Left ventricle myocardium inferior (tissue), 1 donor: Measurements from ENCODE around the gene LVRN. TPM values are rescaled to one million over a fixed set of nuclear protein-coding genes. Genes with fewer than 3 reads are reported as not detected.

Source experiments
- DNase-seq: peaks from one replicate; pipeline ENCODE4 v3.0.0-alpha.2; 2020
- H3K27ac ChIP-seq: fragments of 200-600 bp; replicated peaks from 2 replicates; pipeline ENCODE4 v1.8.0; 2021
- H3K27me3 ChIP-seq: fragments of 200-600 bp; 2 replicates; pipeline ENCODE4 v1.8.0; 2021; ENCODE audit warnings: low read depth
- H3K36me3 ChIP-seq: fragments of 200-600 bp; 2 replicates; pipeline ENCODE4 v1.8.0; 2021
- H3K4me1 ChIP-seq: fragments of 200-600 bp; 2 replicates; pipeline ENCODE4 v1.8.0; 2021
- H3K4me3 ChIP-seq: fragments of 200-600 bp; 2 replicates; pipeline ENCODE4 v1.8.0; 2021; ENCODE audit warnings: mild to moderate bottlenecking, moderate library complexity
- H3K9me3 ChIP-seq: fragments of 200-600 bp; replicated peaks from 2 replicates; pipeline ENCODE4 v1.8.0; 2021
- intact Hi-C: fragments of 100-400 bp; cut with micrococcal nuclease; formaldehyde crosslinking; loops from one replicate; pipeline ENCODE4 v1.11.0; 2022
- total RNA-seq: library from RNA; stranded (reverse); fragmentation: NEBNext Ultra II Directional; extraction: Animal tissue kit (Norgen Biotek cat#: 25700); gene quantifications from one replicate; pipeline ENCODE4 v1.2.1, GENCODE V29; 2021
- TF ChIP-seq, protein P1 (sequence below): fragments of 200-600 bp; IDR thresholded peaks from 2 replicates; pipeline ENCODE4 v1.8.0; 2021; ENCODE audit warnings: antibody characterized with exemption, mild to moderate bottlenecking, borderline replicate concordance
- donor health status: DM: no; HTN: yes; CAD: no; lungs with severe emphysema.

LVRN gene
- total RNA-seq, 1 donor from 2014 or later = 0.14 TPM

GRCh38 chr5:115992848-115993350, 30.6 kb downstream of the LVRN start:
- no peaks in the 10 kb centered on the region for H3K9me3 ChIP-seq
- TF ChIP-seq, protein P1, sequence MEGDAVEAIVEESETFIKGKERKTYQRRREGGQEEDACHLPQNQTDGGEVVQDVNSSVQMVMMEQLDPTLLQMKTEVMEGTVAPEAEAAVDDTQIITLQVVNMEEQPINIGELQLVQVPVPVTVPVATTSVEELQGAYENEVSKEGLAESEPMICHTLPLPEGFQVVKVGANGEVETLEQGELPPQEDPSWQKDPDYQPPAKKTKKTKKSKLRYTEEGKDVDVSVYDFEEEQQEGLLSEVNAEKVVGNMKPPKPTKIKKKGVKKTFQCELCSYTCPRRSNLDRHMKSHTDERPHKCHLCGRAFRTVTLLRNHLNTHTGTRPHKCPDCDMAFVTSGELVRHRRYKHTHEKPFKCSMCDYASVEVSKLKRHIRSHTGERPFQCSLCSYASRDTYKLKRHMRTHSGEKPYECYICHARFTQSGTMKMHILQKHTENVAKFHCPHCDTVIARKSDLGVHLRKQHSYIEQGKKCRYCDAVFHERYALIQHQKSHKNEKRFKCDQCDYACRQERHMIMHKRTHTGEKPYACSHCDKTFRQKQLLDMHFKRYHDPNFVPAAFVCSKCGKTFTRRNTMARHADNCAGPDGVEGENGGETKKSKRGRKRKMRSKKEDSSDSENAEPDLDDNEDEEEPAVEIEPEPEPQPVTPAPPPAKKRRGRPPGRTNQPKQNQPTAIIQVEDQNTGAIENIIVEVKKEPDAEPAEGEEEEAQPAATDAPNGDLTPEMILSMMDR = no peak
- H3K4me1 ChIP-seq = no peaks in the 10 kb centered on the region
- H3K4me3 ChIP-seq = no peak overlapping the region
- intact Hi-C loops = no loop called here
- no peaks in the 10 kb centered on the region for H3K27me3 ChIP-seq
- no peak overlapping the region for H3K27ac ChIP-seq
- DNase-seq = no peak
- H3K36me3 ChIP-seq = no peaks in the 10 kb centered on the region

DNA sequence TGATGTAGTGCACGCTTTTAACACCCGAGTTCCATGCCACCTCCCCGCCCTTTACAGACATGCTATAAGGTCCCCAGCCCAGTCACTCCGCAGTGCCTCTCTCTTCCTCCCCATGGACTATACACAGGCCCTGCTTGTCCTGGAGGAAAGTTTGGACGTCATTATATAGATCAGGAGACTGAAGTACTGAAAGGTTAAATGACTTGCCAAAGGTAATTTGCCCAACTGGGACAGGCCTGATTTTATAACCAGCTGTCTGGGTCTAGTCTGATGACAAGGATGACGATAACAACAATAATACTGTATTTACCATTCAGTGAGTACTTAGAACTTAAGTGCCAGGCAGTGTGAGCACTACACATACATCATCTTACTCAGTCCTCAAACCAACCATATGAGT, 33.1 kb downstream of the LVRN start:
- intact Hi-C loops = no loop called here
- no peaks in the 10 kb centered on the region for H3K9me3 ChIP-seq
- H3K36me3 ChIP-seq = no peaks in the 10 kb centered on the region
- no peak for DNase-seq
- H3K27ac ChIP-seq = no peak overlapping the region
- H3K4me1 ChIP-seq = no peaks in the 10 kb centered on the region
- TF ChIP-seq, protein P1 = no peak
- no peaks in the 10 kb centered on the region for H3K27me3 ChIP-seq
- no peak overlapping the region for H3K4me3 ChIP-seq

GRCh38 chr5:116002116-116002906, 40.0 kb downstream of the LVRN start:
- no peaks in the 10 kb centered on the region for H3K9me3 ChIP-seq
- DNase-seq = no peak
- H3K27ac ChIP-seq = no peak overlapping the region
- TF ChIP-seq, protein P1 = no peak
- intact Hi-C loops = no loop called here
- H3K36me3 ChIP-seq = no peaks in the 10 kb centered on the region
- no peak overlapping the region for H3K4me3 ChIP-seq
- H3K4me1 ChIP-seq = no peaks in the 10 kb centered on the region
- H3K27me3 ChIP-seq = no peaks in the 10 kb centered on the region

DNA sequence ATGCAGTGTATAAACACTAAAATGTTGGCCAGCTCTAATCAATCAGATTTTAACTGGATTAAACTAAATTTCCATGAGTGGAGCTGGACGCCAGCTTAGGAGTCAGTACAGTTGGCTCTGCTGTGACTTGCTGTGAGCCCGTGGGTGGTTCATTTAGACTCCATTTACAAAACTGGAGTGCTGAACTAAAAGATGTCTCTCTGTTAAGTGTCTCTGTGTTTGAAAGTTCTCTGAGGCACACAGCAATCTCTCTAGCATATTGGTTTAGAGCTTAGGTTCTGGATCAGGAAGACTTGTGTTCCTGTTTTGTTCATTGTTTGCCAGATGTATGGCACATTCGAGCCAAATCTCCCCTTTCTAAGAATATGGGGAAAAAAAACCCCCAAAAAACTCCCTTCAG, 42.0 kb downstream of the LVRN start:
- Histone ChIP-seq H3K9me3 (no peaks in the 10 kb centered on the region), H3K27me3 (no peaks in the 10 kb centered on the region), H3K27ac (no peak overlapping the region), H3K4me1 (no peaks in the 10 kb centered on the region), H3K36me3 (no peaks in the 10 kb centered on the region), H3K4me3 (no peak overlapping the region)
- TF ChIP-seq, protein P1 = no peak
- no peak for DNase-seq
- intact Hi-C loops = no loop called here

DNA sequence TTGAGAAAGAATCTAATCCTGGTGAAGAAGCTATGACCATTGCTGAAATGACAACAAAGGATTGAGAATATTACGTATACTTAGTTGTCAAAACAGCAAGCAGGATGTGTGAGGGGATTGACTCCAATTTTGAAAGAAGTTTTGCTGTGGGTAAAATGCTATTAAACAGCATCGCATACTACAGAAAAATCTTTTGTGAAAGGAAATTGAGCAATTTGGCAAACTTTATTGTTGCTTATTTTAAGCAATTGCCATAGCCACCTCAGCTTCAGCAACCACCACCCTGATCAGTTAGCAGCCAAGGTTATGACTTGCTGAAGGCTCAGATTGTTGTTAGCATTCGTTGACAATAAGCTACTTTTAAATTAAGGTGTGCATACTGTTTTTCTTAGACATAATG, 47.5 kb downstream of the LVRN start:
- DNase-seq = no peak
- H3K27ac ChIP-seq = no peak overlapping the region
- H3K4me3 ChIP-seq = no peak overlapping the region
- no peaks in the 10 kb centered on the region for H3K9me3 ChIP-seq
- no peaks in the 10 kb centered on the region for H3K27me3 ChIP-seq
- intact Hi-C loops = no loop called here
- no peaks in the 10 kb centered on the region for H3K4me1 ChIP-seq
- H3K36me3 ChIP-seq = no peaks in the 10 kb centered on the region
- TF ChIP-seq, protein P1 = no peak
